ENCODE data around the gene ATP5IF1. TPM values are rescaled to one million over a fixed set of nuclear protein-coding genes. Genes with fewer than 3 reads are reported as not detected.

The ATP5IF1 gene
- total and polyA plus RNA-seq, 2 of the 13 experiments (the other 11 are each of a cell fraction or from before 2014, with no cell fraction given) = 97.7 to 131 TPM

DNA sequence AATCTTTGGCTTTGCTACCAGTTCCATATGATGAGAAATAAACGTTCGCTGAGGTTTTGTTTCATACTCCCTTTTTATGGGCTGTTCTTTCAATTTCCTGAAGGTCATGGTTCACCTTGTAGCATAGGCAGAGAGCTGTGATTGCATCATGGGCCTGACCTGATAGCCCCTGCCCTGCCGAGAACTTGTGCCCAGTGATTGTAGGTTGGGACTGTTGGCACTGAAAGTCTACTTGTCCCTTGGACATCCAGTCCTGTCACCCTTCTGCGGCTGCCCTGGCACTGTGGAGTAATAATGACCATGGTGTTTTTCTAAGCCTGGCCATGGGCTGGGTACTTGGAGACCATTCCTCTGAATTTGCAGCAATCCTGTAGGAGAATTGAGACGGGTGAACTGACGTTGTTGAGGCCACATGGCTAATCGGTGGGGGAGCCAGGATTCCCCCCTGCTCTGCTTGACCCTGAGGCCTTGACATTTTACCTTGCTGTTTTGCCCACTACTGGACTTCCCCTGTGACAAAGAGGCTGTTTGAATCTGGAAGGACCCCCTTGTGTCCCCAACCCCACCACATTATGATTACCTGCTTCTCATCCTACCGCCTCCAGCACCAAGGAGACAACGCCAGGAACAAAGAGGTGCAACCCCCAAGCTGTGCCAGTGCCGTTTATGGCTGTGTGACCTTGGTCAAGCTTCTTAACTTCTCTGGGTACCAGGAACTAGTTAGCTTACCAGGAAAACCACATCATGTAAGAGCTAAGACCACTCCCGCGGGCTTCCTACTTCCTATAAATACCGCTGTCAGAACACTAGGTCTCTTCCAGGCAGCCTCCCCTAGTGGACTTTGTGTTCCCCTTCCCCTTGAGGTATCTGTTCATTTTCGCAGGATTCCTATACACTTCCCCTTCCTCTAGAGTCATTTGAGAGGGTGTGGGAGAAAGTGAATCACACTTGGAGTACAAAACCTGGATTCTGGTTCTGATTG lies 46.8 kb downstream of the ATP5IF1 start (continued):
- TF ChIP-seq ZNF263 (CRISPR knock-in tag; IDR thresholded peaks at IDR 0.05) = no peak
- no peak for TF ChIP-seq HDAC1 (CRISPR knock-in tag; IDR thresholded peaks at IDR 0.05)
- TF ChIP-seq, protein P1, sequence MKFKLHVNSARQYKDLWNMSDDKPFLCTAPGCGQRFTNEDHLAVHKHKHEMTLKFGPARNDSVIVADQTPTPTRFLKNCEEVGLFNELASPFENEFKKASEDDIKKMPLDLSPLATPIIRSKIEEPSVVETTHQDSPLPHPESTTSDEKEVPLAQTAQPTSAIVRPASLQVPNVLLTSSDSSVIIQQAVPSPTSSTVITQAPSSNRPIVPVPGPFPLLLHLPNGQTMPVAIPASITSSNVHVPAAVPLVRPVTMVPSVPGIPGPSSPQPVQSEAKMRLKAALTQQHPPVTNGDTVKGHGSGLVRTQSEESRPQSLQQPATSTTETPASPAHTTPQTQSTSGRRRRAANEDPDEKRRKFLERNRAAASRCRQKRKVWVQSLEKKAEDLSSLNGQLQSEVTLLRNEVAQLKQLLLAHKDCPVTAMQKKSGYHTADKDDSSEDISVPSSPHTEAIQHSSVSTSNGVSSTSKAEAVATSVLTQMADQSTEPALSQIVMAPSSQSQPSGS (CRISPR knock-in tag; IDR thresholded peaks at IDR 0.05) = no peak
- TF ChIP-seq ZNF451 (CRISPR knock-in tag; IDR thresholded peaks at IDR 0.05) = no peak
- TF ChIP-seq CEBPG (CRISPR knock-in tag; IDR thresholded peaks at IDR 0.05) = peak; percentile 77
- no peak for TF ChIP-seq ZBTB21 (CRISPR knock-in tag; IDR thresholded peaks at IDR 0.05)
- TF ChIP-seq TCF12 (IDR thresholded peaks at IDR 0.05) = no peak
- TF ChIP-seq TCF12 (CRISPR knock-in tag; IDR thresholded peaks at IDR 0.05) = no peak
- TF ChIP-seq TARDBP (CRISPR knock-in tag; IDR thresholded peaks at IDR 0.05) = no peak

DNA sequence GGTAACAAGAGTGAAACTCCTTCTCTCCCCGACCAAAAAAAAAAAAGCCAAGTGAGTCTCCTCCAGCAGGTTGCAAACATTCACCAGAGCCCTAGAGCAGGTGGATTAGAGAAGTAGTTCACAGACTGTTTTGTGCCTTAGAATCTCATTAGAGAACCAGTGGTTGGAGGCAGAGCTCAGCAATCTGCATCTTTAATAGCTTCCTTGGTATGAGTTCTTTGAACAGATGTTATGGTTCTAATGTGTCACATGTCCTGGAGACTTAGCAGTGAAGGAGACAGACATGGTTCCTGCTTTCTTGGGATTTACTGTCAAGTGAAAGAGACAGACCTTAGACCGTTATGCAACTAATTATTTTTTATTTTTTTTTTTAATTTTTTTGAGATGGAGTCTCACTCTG lies 50.2 kb downstream of the ATP5IF1 start:
- peaks cover 46% of the 10 kb centered on the region for H3K4me1 ChIP-seq (ENCODE audit: insufficient read depth, low read length)
- no peaks in the 10 kb centered on the region for H3K9me3 ChIP-seq (ENCODE audit: low read length)
- in situ Hi-C loops (cut with HindIII; ENCODE audit: extremely low pct_ligation_motif_present, low pct_unique_long_range_greater_than_20kb) = no loop called here
- no peak overlapping the region for H3K27ac ChIP-seq (ENCODE audit: extremely low read length, insufficient read depth, low read length)
- 77% methylated on average over 2 of the region's 2 CpGs for WGBS (ENCODE audit: low lambda C conversion rate)
- ATAC-seq (no peak), DNase-seq (ENCODE audit: low spot score) (no peak), FAIRE-seq (no peak)
- no peak overlapping the region for H2AFZ ChIP-seq (ENCODE audit: low read length)
- CTCF ChIA-PET (ENCODE audit: low intra/inter-chr PET ratio, low total read pairs) = no interaction called here
- intact Hi-C loops (cut with micrococcal nuclease; ENCODE audit: unreplicated experiment) = no loop called here
- peaks cover 4 to 18% of the 10 kb centered on the region in 2 experiments for H3K36me3 ChIP-seq (replicated peaks in 1 of 2; ENCODE audit: control insufficient read depth in 1 of 2, insufficient read depth in 2 of 2, low read length in 2 of 2)
- H3K9ac ChIP-seq (ENCODE audit: insufficient read depth, low read depth, low read length) = no peak overlapping the region
- no peak overlapping the region for H3K4me3 ChIP-seq (replicated peaks in 1 of 3; ENCODE audit: insufficient read depth in 1 of 3, low read depth in 2 of 3, low read length in 3 of 3)
- no peak overlapping the region for H3K4me2 ChIP-seq (ENCODE audit: low read depth, low read length)
- BruUV-seq (replicated peaks) = no TSS peak
- no peaks in the 10 kb centered on the region for H3K27me3 ChIP-seq (ENCODE audit: control insufficient read depth in 1 of 2, insufficient read depth in 2 of 2, low read length in 2 of 2)
- no peaks in the 10 kb centered on the region for H3K79me2 ChIP-seq (ENCODE audit: insufficient read depth, low read length)
- POLR2A ChIA-PET = interaction anchor here (1.1 to 3.7 kb wide), 2 partner anchors 10 to 42 kb away, joined by 3 to 11 read pairs; partner anchors contain the start of gene MED18
- H4K20me1 ChIP-seq (ENCODE audit: insufficient read depth, low read length) = no peaks in the 10 kb centered on the region
- TF ChIP-seq ZNF337 (CRISPR knock-in tag; IDR thresholded peaks at IDR 0.05; ENCODE audit: borderline replicate concordance, low read depth) (no peak), ZNF792 (CRISPR knock-in tag; IDR thresholded peaks at IDR 0.05) (no peak), ZNF24 (IDR thresholded peaks at IDR 0.05) (no peak), MTF2 (CRISPR knock-in tag; IDR thresholded peaks at IDR 0.05; ENCODE audit: borderline replicate concordance) (no peak), ZNF747 (CRISPR knock-in tag; IDR thresholded peaks at IDR 0.05; ENCODE audit: borderline replicate concordance) (no peak), ZNF616 (CRISPR knock-in tag; IDR thresholded peaks at IDR 0.05; ENCODE audit: low read depth) (no peak), ZBTB38 (CRISPR knock-in tag; IDR thresholded peaks at IDR 0.05) (no peak), ZNF670 (CRISPR knock-in tag; IDR thresholded peaks at IDR 0.05; ENCODE audit: borderline replicate concordance) (no peak), HES4 (CRISPR knock-in tag; IDR thresholded peaks at IDR 0.05; ENCODE audit: borderline replicate concordance) (no peak)
- TF ChIP-seq, protein P2, sequence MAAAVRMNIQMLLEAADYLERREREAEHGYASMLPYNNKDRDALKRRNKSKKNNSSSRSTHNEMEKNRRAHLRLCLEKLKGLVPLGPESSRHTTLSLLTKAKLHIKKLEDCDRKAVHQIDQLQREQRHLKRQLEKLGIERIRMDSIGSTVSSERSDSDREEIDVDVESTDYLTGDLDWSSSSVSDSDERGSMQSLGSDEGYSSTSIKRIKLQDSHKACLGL (CRISPR knock-in tag; IDR thresholded peaks at IDR 0.05) = no peak
- TF ChIP-seq, protein P3, sequence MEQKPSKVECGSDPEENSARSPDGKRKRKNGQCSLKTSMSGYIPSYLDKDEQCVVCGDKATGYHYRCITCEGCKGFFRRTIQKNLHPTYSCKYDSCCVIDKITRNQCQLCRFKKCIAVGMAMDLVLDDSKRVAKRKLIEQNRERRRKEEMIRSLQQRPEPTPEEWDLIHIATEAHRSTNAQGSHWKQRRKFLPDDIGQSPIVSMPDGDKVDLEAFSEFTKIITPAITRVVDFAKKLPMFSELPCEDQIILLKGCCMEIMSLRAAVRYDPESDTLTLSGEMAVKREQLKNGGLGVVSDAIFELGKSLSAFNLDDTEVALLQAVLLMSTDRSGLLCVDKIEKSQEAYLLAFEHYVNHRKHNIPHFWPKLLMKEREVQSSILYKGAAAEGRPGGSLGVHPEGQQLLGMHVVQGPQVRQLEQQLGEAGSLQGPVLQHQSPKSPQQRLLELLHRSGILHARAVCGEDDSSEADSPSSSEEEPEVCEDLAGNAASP (CRISPR knock-in tag; IDR thresholded peaks at IDR 0.05; ENCODE audit: borderline replicate concordance) = no peak
- TF ChIP-seq, protein P4, sequence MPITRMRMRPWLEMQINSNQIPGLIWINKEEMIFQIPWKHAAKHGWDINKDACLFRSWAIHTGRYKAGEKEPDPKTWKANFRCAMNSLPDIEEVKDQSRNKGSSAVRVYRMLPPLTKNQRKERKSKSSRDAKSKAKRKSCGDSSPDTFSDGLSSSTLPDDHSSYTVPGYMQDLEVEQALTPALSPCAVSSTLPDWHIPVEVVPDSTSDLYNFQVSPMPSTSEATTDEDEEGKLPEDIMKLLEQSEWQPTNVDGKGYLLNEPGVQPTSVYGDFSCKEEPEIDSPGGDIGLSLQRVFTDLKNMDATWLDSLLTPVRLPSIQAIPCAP (CRISPR knock-in tag; IDR thresholded peaks at IDR 0.05; ENCODE audit: low read depth) = no peak

All from HepG2 (cell line).